ENCODE data around the gene DHX15. TPM values are rescaled to one million over a fixed set of nuclear protein-coding genes. Genes with fewer than 3 reads are reported as not detected.
"Not testable (repeated sequence)": the region's sequence is repeated elsewhere in the genome, so short reads cannot be mapped to it uniquely, and the experiment has no call there.

Gene DHX15
- total and polyA plus RNA-seq, 3 donors from 2014 or later, result 84.1 to 136 (median 123) TPM

GRCh38 chr4:24507439-24507838 lies 76.9 kb downstream of the DHX15 start:
- Histone ChIP-seq H3K4me3 (no peak overlapping the region), H3K4me1 (no peaks in the 10 kb centered on the region), H3K36me3 (ENCODE audit: low read depth, missing control alignments) (no peaks in the 10 kb centered on the region), H3K27ac (no peak overlapping the region), H3K27me3 (no peaks in the 10 kb centered on the region), H3K9me3 (no peaks in the 10 kb centered on the region)
- intact Hi-C loops (cut with DNase I; ENCODE audit: low total_unique reads), result no loop called here
- TF ChIP-seq CTCF (IDR thresholded peaks at IDR 0.05) (no peak), POLR2A (IDR thresholded peaks at IDR 0.05) (no peak)
- WGBS, 2 donors, result 80 to 89% methylated on average over 7 of the region's 7 CpGs
- no peak for DNase-seq

GRCh38 chr4:24503090-24503489 lies 81.3 kb downstream of the DHX15 start:
- 92 to 96% methylated on average over 10 of the region's 10 CpGs for WGBS, 2 donors
- H3K4me1 ChIP-seq; DNase-seq; H3K36me3 ChIP-seq (ENCODE audit: low read depth, missing control alignments); H3K27ac ChIP-seq; H3K27me3 ChIP-seq; intact Hi-C loops (cut with DNase I; ENCODE audit: low total_unique reads); H3K9me3 ChIP-seq; H3K4me3 ChIP-seq: not testable (repeated sequence)

- no peaks in the 10 kb centered on the region for H3K9me3 ChIP-seq
- H3K4me3 ChIP-seq, result no peak overlapping the region
- H3K4me1 ChIP-seq, result no peaks in the 10 kb centered on the region
- intact Hi-C loops (cut with DNase I; ENCODE audit: low total_unique reads), result no loop called here
- no peaks in the 10 kb centered on the region for H3K27me3 ChIP-seq
- no peak for DNase-seq
- TF ChIP-seq POLR2A (IDR thresholded peaks at IDR 0.05) (no peak), CTCF (IDR thresholded peaks at IDR 0.05) (no peak)
- no peak overlapping the region for H3K27ac ChIP-seq
- H3K36me3 ChIP-seq (ENCODE audit: low read depth, missing control alignments), result no peaks in the 10 kb centered on the region
- 91% methylated on average over 7 of the region's 7 CpGs for WGBS, 2 donors
Observed at GRCh38 chr4:24497221-24497620, 87.1 kb downstream of the DHX15 start.

- Histone ChIP-seq H3K4me3 (no peak overlapping the region), H3K27me3 (no peaks in the 10 kb centered on the region), H3K36me3 (ENCODE audit: low read depth, missing control alignments) (no peaks in the 10 kb centered on the region), H3K9me3 (no peaks in the 10 kb centered on the region), H3K4me1 (no peaks in the 10 kb centered on the region), H3K27ac (no peak overlapping the region)
- no peak for DNase-seq
- no peak for TF ChIP-seq POLR2A (IDR thresholded peaks at IDR 0.05)
- no peak for TF ChIP-seq CTCF (IDR thresholded peaks at IDR 0.05)
- intact Hi-C loops (cut with DNase I; ENCODE audit: low total_unique reads), result no loop called here
- 83 to 84% methylated on average over 6 of the region's 6 CpGs for WGBS, 2 donors
Observed at GRCh38 chr4:24496597-24496996, 87.8 kb downstream of the DHX15 start.

- WGBS, 2 donors, result 86 to 96% methylated on average over 1 of the region's 1 CpG
- Histone ChIP-seq H3K4me3 (no peak overlapping the region), H3K9me3 (no peaks in the 10 kb centered on the region), H3K36me3 (ENCODE audit: low read depth, missing control alignments) (no peaks in the 10 kb centered on the region), H3K4me1 (no peaks in the 10 kb centered on the region), H3K27me3 (no peaks in the 10 kb centered on the region), H3K27ac (no peak overlapping the region)
- intact Hi-C loops (cut with DNase I; ENCODE audit: low total_unique reads), result no loop called here
- TF ChIP-seq POLR2A (IDR thresholded peaks at IDR 0.05) (no peak), CTCF (IDR thresholded peaks at IDR 0.05) (no peak)
- DNase-seq, result no peak
Observed at GRCh38 chr4:24495388-24495787, 89.0 kb downstream of the DHX15 start.

Data from testis (tissue), 3 donors.